ENCODE measurements around the gene TEPSIN.

TEPSIN gene

GRCh38 chr17:81180836-81181810, 57.7 kb downstream of the TEPSIN start:
- no peak for FAIRE-seq

- FAIRE-seq = no peak
Measured at GRCh38 chr17:81179861-81180260, 59.0 kb downstream of the TEPSIN start.

DNA sequence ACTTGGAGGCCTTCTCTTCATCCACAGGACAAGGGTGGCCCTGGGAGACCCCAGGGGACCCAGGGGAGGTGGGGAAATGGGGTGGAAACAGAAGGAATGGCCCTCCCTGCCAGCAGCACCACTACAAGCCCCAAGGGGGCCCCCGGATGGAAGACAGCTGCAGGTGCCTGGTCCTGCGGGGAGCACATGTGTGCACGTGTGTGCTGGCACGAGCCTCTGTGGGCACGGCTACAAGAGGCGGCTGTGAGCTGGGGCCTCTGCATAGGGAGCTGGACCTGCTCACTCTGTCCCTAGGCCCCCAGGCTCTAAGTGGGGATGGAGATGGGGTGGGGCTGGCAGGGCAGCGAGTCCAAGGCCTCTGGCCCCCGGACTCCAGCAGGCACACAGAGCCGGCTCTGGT, 59.6 kb downstream of the TEPSIN start:
- no peak for FAIRE-seq
